Heart right ventricle (tissue), 16 donors: ENCODE measurements around the gene EFNA5. TPM values are rescaled to one million over a fixed set of nuclear protein-coding genes. Genes with fewer than 3 reads are reported as not detected.

Source experiments
- ATAC-seq, 8 donors: fragments of 200-7000 bp; cut with Tn5 transposase; one replicate each; pipeline ENCODE4 v1.9.1; 2020; ENCODE audit warnings: mild to moderate bottlenecking in 8 of 8, moderate library complexity in 8 of 8, moderate number of reproducible peaks in 1 of 8
- DNase-seq, 2 donors: peaks; one replicate each; pipeline ENCODE4 v3.0.0-alpha.2; 2020
- H3K27ac ChIP-seq, 10 donors: fragments of 200-600 bp; sonication (generic) in 2 of 10; one replicate each; pipeline versions ENCODE4 v1.5.0 to v1.8.0; 2020 to 2022; ENCODE audit warnings: mild to moderate bottlenecking in 3 of 10
- H3K27me3 ChIP-seq, 7 donors: fragments of 200-600 bp; one replicate each; pipeline ENCODE4 v1.8.0; 2021 to 2022; ENCODE audit warnings: mild to moderate bottlenecking in 2 of 7
- H3K36me3 ChIP-seq, 9 donors: fragments of 200-600 bp; sonication (generic) in 1 of 9; one replicate each; pipeline versions ENCODE4 v1.5.0 to v1.8.0; 2020 to 2022; ENCODE audit warnings: mild to moderate bottlenecking in 2 of 9
- H3K4me1 ChIP-seq, 9 donors: fragments of 200-600 bp; sonication (generic) in 1 of 9; one replicate each; pipeline versions ENCODE4 v1.5.0 to v1.8.0; 2020 to 2022; ENCODE audit warnings: mild to moderate bottlenecking in 4 of 9
- H3K4me3 ChIP-seq, 10 donors: fragments of 200-600 bp; sonication (generic) in 2 of 10; one replicate each; pipeline versions ENCODE4 v1.5.0 to v1.8.0; 2020 to 2022; ENCODE audit warnings: mild to moderate bottlenecking in 7 of 10, moderate library complexity in 2 of 10
- H3K9me3 ChIP-seq, 11 donors: fragments of 200-600 bp in 10 of 11; sonication (generic) in 2 of 11; one replicate each; pipeline versions ENCODE4 v1.5.0 to v1.8.0; 2013 to 2022; ENCODE audit warnings: mild to moderate bottlenecking in 2 of 11, control low read depth in 1 of 11, moderate library complexity in 1 of 11
- WGBS, 2 donors: extraction: QIAGEN DNeasy Blood & Tissue Kit; methylation state at CpG; one replicate each; pipeline ENCODE4 v1.1.7; 2013; ENCODE audit warnings: inconsistent platforms in 1 of 2; 5-methylcytosine and 5-hydroxymethylcytosine counted together
- intact Hi-C, 10 donors: fragments of 100-400 bp; cut with DNase I; formaldehyde crosslinking; loops; one replicate each; pipeline versions ENCODE4 v1.11.1 to v1.14.2; 2022
- polyA plus RNA-seq, 2 donors: library from polyadenylated mRNA; stranded (reverse); fragments of 200-250 nt; gene quantifications; one replicate each; pipeline ENCODE4 v1.2.3, GENCODE V29; 2013
- total RNA-seq, 10 donors: library from RNA; stranded (reverse); fragmentation: NEBNext Ultra II Directional in 3 of 10; extraction: Animal tissue kit (Norgen Biotek cat#: 25700) in 3 of 10; gene quantifications; one replicate each; pipeline versions ENCODE4 v1.2.1 to v1.2.4, GENCODE V29; 2021 to 2023
- TF ChIP-seq, protein P1 (sequence below), 9 donors: fragments of 200-600 bp; sonication (generic) in 2 of 9; IDR thresholded peaks; one replicate each; pipeline versions ENCODE4 v1.5.0 to v1.8.0; 2021 to 2022; ENCODE audit warnings: antibody characterized with exemption in 9 of 9, mild to moderate bottlenecking in 5 of 9, moderate library complexity in 1 of 9
- donor health status: Arrhythmogenic right ventricular cardiomyopathy.
- donor health status: ischemic (EF 13 %, LVEDD 7.1; RV severe dilation, severe dysfunction).
- donor health status: healthy with polysubstance abuse.
- donor health status: DM: no; HTN: yes; CAD: no.
- donor health status: DM: no; HTN: no; CAD: no.
- donor health status: ischemic (EF 25% LVEDD 6.9; RV normal size, moderate dysfunction).
- donor health status: ischemic (EF 25% LVEDD 5.7; RV mildly dilated, moderate dysfunction).
- donor health status: healthy.
- donor health status: DM: yes; HTN: yes; CAD: no.
- donor health status: Ischemic cardiomyopathy.
- donor health status: ischemic (EF 35%, LVEDD 5.7; RV mildly dilated, moderate dysfunction).
- donor health status: nonischemic (EF 11% LVEDD 7.7; RV severe dilation, severe dysfunction).
- donor health status: DM: yes; HTN: yes; CAD: no.
- donor health status: PGD.
- donor health status: ischemic (EF 29% LVEDD 5.4; RV normal size, mild dysfunction).
- donor health status: nonischemic (EF 23%, LVEDD 6.1; RV moderate dilation, normal function).

The EFNA5 gene
- total and polyA plus RNA-seq, 12 donors = 6.9 to 49.4 (median 33.9) TPM

DNA sequence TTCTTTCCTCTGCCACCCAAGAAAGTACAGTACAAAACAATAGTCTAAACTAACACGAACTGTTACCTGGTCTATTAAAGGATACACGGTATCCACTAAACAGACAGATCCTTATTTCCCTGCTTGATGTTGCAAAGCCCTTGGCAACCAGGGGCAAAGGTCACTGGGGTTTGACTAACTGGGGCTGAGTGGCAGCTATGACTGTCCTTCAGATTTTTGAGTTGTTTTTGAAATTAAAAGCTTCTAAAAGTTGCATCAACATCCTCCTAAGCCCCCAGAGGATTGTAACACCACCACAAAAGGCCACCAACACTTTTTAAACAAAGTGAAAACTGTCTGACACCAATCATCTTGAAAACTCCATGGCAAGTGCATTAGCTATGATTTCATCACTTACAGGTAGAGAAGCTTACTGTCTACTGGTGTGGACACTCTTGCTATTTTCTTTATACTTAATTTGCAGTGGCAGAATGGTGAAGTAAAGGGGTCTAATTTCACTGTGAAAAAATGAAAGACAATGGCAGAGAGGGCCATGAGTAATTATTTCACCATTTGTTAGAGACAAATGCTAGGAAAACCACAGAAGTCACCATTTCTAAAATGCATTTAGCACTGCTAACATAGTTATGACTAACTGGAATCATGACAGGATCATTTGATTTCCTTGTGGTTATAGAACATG is 292.4 kb downstream of the EFNA5 start:
- DNase-seq (no peak), ATAC-seq (no peak)
- Histone ChIP-seq H3K4me3 (no peak overlapping the region), H3K4me1 (peaks cover 0 to 15% (median 4%) of the 10 kb centered on the region in 9 donors), H3K9me3 (no peaks in the 10 kb centered on the region), H3K36me3 (no peaks in the 10 kb centered on the region), H3K27ac (no peak overlapping the region), H3K27me3 (no peaks in the 10 kb centered on the region)
- intact Hi-C loops = no loop called here
- TF ChIP-seq, protein P1, sequence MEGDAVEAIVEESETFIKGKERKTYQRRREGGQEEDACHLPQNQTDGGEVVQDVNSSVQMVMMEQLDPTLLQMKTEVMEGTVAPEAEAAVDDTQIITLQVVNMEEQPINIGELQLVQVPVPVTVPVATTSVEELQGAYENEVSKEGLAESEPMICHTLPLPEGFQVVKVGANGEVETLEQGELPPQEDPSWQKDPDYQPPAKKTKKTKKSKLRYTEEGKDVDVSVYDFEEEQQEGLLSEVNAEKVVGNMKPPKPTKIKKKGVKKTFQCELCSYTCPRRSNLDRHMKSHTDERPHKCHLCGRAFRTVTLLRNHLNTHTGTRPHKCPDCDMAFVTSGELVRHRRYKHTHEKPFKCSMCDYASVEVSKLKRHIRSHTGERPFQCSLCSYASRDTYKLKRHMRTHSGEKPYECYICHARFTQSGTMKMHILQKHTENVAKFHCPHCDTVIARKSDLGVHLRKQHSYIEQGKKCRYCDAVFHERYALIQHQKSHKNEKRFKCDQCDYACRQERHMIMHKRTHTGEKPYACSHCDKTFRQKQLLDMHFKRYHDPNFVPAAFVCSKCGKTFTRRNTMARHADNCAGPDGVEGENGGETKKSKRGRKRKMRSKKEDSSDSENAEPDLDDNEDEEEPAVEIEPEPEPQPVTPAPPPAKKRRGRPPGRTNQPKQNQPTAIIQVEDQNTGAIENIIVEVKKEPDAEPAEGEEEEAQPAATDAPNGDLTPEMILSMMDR (IDR thresholded peaks at IDR 0.05) = no peak
- WGBS, 2 donors = 84 to 87% methylated on average over 2 of the region's 2 CpGs

DNA sequence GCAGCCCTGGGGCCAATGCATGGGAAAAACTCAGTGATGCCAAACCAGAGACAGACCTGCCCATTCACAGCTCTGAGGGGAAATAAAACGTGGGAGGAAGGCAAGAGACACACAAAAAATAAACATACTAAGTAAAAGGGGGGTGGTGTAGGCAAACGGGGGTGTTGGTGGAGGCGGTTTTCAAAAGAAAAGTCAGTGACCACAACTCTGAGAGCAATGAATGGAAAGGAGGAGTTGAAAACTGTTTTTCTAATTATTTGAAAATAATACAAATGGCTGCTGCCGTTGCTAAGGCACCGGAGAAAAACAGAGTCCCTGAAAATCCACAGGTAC is 293.5 kb downstream of the EFNA5 start:
- H3K27ac ChIP-seq = no peak overlapping the region
- H3K9me3 ChIP-seq = no peaks in the 10 kb centered on the region
- ATAC-seq (no peak), DNase-seq (no peak)
- WGBS, 2 donors = 79 to 88% methylated on average over 5 of the region's 5 CpGs
- peaks cover 0 to 14% (median 4%) of the 10 kb centered on the region in 9 donors for H3K4me1 ChIP-seq
- H3K27me3 ChIP-seq = no peaks in the 10 kb centered on the region
- intact Hi-C loops = no loop called here
- no peaks in the 10 kb centered on the region for H3K36me3 ChIP-seq
- no peak overlapping the region for H3K4me3 ChIP-seq
- TF ChIP-seq, protein P1 (IDR thresholded peaks at IDR 0.05) = no peak

DNA sequence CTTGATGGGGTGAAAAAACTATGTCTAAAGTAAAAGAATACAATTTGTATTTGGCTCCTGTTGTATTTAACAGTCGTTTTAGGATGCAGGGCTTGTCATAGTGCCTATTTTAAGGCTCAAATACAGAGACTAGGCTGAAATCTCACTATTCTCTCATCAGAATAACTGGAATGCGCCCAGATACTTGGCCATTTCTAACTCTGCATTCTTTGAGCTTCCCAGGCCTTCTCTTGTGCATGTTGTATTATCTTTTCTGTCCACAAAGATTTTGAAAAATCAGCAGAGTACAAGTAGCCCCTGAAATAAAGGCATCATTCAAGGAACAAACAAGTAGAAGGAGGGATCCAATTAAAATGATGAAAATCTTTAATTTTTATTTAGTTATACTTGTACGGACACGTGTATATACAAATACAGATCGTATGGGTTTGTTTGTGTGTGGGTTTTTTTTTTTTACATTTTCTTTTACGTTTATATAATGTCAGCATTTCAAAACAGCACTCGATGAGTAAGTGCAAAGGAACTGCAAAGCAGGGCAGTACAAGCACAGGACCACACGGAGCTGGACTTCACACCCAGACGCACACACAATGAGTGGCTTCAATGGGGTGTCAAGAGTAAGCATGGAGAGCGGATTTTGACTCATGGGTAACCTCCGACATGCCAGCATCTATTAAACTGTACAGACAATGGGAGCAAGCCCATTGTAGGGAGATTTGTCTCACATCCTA is 294.0 kb downstream of the EFNA5 start:
- Histone ChIP-seq H3K36me3 (no peaks in the 10 kb centered on the region), H3K4me1 (peaks cover 0 to 8% (median 1%) of the 10 kb centered on the region in 9 donors), H3K9me3 (no peaks in the 10 kb centered on the region), H3K27me3 (no peaks in the 10 kb centered on the region), H3K4me3 (no peak overlapping the region), H3K27ac (no peak overlapping the region)
- TF ChIP-seq, protein P1 (IDR thresholded peaks at IDR 0.05) = no peak
- no peak for ATAC-seq
- DNase-seq = no peak
- 86 to 90% methylated on average over 11 of the region's 11 CpGs for WGBS, 2 donors
- intact Hi-C loops = no loop called here

DNA sequence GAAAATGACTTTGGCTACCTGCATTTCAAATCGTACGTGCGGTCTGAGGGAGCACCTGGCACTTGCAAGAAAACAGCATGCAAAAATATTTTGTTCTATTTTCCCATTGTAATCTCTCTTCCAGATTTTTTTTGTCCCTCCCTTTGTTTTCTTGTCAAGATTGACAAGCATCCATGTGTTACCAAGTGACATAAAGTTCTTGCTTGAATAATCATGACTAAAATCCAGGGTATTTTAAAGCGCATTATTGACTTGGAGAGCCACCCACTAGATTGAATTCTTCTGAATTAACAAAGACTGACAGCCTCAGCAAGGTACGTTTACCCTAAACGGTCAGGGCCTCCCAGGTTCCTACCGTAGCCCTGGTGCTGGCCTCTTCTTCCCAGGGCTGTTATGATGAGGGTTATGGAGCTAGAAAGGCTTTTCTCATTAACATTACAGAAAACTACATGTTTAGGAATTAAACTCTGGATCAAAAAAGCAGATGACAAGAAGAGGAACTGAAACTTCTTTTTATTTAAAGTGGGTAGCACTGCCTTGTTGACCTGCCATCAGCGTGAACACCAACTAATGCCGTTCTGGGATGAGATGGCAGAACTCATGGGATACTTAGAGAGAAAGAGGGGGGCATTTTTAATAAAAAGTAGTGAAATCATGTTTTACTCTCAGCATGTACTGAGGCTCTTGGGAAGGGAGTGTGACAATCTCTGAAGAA is 297.0 kb downstream of the EFNA5 start:
- intact Hi-C loops = no loop called here
- no peaks in the 10 kb centered on the region for H3K27me3 ChIP-seq
- no peak overlapping the region for H3K4me3 ChIP-seq
- no peak overlapping the region for H3K27ac ChIP-seq
- H3K9me3 ChIP-seq = no peaks in the 10 kb centered on the region
- H3K4me1 ChIP-seq = peaks cover 0 to 9% (median 0%) of the 10 kb centered on the region in 9 donors
- no peaks in the 10 kb centered on the region for H3K36me3 ChIP-seq
- TF ChIP-seq, protein P1 (IDR thresholded peaks at IDR 0.05) = no peak
- DNase-seq (no peak), ATAC-seq (no peak)
- 88 to 90% methylated on average over 9 of the region's 9 CpGs for WGBS, 2 donors
